D721Med (cell line): ENCODE data around the gene SLC2A2.

Experiments used
- DNase-seq: peaks from one replicate; pipeline ENCODE4 v3.0.0; 2011; ENCODE audit warnings: low spot score; ENCODE audit not compliant: insufficient read length
- FAIRE-seq: peaks from 2 replicates; lab custom pipeline; 2011; peaks lifted over from hg19 to GRCh38; lab: Jason Lieb, UNC
- TF ChIP-seq, protein P1 (sequence below): IDR thresholded peaks from 2 replicates; pipeline ENCODE4 v1.5.1; 2012; ENCODE audit warnings: mild to moderate bottlenecking, control low read depth; ENCODE audit not compliant: insufficient read depth; ENCODE audit errors: missing control alignments

SLC2A2 gene

GRCh38 chr3:170991664-170992063 is 34.9 kb downstream of the SLC2A2 start:
- no peak for DNase-seq
- no peak for FAIRE-seq
- TF ChIP-seq, protein P1, sequence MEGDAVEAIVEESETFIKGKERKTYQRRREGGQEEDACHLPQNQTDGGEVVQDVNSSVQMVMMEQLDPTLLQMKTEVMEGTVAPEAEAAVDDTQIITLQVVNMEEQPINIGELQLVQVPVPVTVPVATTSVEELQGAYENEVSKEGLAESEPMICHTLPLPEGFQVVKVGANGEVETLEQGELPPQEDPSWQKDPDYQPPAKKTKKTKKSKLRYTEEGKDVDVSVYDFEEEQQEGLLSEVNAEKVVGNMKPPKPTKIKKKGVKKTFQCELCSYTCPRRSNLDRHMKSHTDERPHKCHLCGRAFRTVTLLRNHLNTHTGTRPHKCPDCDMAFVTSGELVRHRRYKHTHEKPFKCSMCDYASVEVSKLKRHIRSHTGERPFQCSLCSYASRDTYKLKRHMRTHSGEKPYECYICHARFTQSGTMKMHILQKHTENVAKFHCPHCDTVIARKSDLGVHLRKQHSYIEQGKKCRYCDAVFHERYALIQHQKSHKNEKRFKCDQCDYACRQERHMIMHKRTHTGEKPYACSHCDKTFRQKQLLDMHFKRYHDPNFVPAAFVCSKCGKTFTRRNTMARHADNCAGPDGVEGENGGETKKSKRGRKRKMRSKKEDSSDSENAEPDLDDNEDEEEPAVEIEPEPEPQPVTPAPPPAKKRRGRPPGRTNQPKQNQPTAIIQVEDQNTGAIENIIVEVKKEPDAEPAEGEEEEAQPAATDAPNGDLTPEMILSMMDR: no peak

GRCh38 chr3:170989100-170989648 is 37.3 kb downstream of the SLC2A2 start:
- DNase-seq (no peak), FAIRE-seq (no peak)

GRCh38 chr3:170988378-170988777 is 38.1 kb downstream of the SLC2A2 start:
- TF ChIP-seq, protein P1: no peak
- FAIRE-seq (no peak), DNase-seq (no peak)

More at GRCh38 chr3:170989100-170989648, 37.3 kb downstream of the SLC2A2 start:
- TF ChIP-seq, protein P1: no peak

GRCh38 chr3:170985304-170985703 is 41.2 kb downstream of the SLC2A2 start:
- DNase-seq (no peak), FAIRE-seq (no peak)
- TF ChIP-seq, protein P1: no peak

GRCh38 chr3:170982733-170983132 is 43.8 kb downstream of the SLC2A2 start:
- no peak for FAIRE-seq

DNA sequence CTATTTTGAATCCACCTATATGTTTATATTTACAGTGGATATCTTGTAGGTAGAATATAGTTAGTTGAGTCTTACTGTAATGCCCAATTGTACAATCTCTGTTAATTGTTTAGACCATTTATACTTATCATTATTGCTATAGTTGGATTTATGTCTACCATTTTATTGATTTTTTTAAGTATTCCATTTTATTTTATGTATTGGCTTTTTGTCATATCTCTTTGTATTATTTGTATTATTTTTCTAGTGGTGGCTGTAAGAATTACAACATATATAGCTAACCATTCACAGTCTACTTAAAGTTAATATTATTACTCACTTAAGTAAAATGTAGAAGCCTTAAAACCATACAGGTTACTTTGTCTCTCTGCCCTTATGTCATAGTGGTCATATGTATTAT is 46.1 kb downstream of the SLC2A2 start:
- FAIRE-seq (no peak), DNase-seq (no peak)
- TF ChIP-seq, protein P1: no peak

More at GRCh38 chr3:170982733-170983132, 43.8 kb downstream of the SLC2A2 start:
- TF ChIP-seq, protein P1: no peak
- DNase-seq: no peak

GRCh38 chr3:170977949-170978745 is 48.4 kb downstream of the SLC2A2 start:
- DNase-seq: no peak
- TF ChIP-seq, protein P1: no peak
- FAIRE-seq: no peak
